Measurements from ENCODE around the gene OGFR. TPM values are rescaled to one million over a fixed set of nuclear protein-coding genes. Genes with fewer than 3 reads are reported as not detected.

The OGFR gene
- total RNA-seq, 1 donor from 2014 or later: 54.3 TPM

DNA sequence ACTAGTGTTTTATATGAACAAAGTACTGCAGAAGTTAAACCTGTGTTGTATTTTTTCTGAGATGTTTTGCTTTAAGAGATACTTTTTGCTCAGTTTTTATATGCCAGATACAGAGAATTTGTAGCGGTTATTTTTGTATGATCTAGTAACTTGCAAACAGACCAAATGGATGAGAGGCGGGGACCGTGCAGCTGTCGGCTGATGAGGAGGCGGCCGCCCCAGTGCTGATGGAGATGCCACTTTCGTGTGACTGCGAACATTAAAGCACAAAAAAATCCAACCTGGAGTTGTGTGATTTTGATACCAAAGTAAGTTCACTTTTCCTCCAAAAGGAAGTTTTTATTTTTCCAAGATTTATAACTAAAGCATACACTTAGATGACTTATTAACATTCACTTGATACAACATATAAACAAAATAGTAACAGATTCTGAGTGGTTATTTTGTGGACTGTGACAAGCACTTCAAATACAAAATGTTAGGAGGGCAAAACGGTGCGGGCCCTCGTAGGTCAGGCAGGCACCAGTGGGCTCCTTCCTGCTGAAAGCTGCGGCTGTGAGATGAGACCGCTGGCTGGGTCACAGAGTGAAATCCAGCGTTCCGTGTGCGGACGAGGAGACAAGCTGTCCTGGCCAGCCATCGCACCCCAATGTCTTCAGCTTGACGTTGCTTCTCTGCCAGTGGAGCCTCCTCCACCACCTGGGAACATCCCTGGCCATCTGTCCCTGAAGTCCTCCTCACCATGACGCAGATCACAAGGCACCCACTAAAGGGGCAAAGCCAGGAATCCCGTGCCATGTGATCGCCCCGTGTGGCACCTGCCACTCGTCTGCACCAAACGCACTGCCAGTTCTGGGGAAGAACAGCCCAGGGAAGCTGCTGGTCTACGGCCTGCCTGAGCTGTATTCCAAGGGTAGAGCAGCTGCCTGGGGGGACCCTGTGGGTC, 4.0 kb upstream of the OGFR start:
- no peak for DNase-seq (ENCODE audit: low spot score)
- Mint-ChIP-seq H3K4me1 (ENCODE audit: low read depth) (peaks cover 16% of the 10 kb centered on the region), H3K27me3 (ENCODE audit: low read depth) (no peaks in the 10 kb centered on the region), H3K4me3 (ENCODE audit: low read depth) (no peak overlapping the region), H3K36me3 (ENCODE audit: low read depth) (peaks cover 33% of the 10 kb centered on the region), H3K9me3 (no peaks in the 10 kb centered on the region), H3K27ac (no peak overlapping the region)
- intact Hi-C loops (cut with micrococcal nuclease): no loop called here

GRCh38 chr20:62801284-62802010, 3.2 kb upstream of the OGFR start:
- Mint-ChIP-seq H3K27ac (no peak overlapping the region), H3K9me3 (no peaks in the 10 kb centered on the region), H3K36me3 (ENCODE audit: low read depth) (peaks cover 39% of the 10 kb centered on the region), H3K4me3 (ENCODE audit: low read depth) (no peak overlapping the region), H3K4me1 (ENCODE audit: low read depth) (peaks cover 18% of the 10 kb centered on the region), H3K27me3 (ENCODE audit: low read depth) (no peaks in the 10 kb centered on the region)
- no peak for DNase-seq (ENCODE audit: low spot score)
- intact Hi-C loops (cut with micrococcal nuclease): no loop called here

DNA sequence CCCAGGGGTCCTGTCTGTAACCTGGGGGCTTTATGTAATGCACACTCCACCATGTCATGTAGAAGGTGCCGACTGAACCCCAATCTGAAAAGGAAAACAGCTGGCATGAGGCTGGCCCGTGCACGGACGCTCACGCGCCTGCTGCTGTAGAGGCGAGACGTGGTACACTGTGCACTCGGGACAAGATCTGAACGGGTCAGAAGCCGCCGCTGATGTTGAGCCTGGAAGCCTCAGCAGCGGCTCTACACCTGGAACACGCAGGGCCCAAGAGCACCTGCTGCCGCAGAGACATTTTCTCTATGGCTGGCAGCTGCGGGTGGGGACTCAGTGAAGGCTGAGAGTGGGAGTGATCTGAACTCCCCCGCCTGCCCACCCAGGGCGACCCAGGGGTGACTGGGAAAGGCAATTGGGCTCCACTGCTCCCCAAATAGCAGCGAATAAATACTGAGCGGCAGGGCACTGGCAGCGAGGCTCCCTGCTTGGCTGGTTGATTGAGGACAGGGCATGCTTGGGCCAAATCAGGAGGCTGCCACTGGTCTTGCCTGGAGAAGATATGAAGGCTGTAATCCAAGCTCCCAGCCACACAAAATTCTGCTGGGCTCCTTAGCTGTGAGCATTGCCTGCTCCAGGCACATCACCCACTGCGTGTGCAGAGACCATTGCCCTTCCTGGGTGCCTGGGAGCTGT, 2.5 kb upstream of the OGFR start:
- peaks cover 21% of the 10 kb centered on the region for H3K4me1 Mint-ChIP-seq (ENCODE audit: low read depth)
- H3K4me3 Mint-ChIP-seq (ENCODE audit: low read depth): no peak overlapping the region
- intact Hi-C loops (cut with micrococcal nuclease): no loop called here
- no peak overlapping the region for H3K27ac Mint-ChIP-seq
- H3K36me3 Mint-ChIP-seq (ENCODE audit: low read depth): peaks cover 44% of the 10 kb centered on the region
- H3K9me3 Mint-ChIP-seq: no peaks in the 10 kb centered on the region
- no peak for DNase-seq (ENCODE audit: low spot score)
- no peaks in the 10 kb centered on the region for H3K27me3 Mint-ChIP-seq (ENCODE audit: low read depth)

DNA sequence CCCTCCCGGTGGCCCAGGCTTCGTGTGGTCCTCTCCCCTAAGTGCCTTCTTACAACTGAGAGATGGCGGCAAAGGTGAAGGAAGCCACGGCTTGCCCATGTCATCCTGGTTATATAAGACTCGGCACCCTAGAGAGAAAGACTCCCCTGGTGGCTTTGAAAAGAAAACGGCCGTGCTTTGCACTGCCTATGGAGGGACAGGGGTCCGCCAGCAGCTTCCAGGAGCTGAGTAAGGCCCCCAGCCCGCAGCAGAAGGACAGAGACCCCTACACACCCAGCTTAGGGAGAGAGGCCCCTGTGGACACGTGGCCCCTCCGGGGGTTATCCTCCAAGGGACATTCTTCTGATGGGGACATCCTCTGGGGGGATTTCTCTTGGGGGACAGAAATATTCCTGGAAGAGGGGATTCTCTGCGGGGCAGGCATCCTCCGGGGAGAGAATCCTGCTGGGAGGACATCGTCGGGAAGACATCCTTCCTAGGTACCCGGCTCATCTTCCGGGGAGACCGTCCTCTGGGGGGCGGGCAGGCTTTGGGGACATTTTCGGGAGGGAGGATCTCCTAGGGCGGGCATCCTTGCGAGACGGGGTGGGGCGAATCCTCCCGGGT, 511 bp upstream of the OGFR start:
- no peak for DNase-seq (ENCODE audit: low spot score)
- Mint-ChIP-seq H3K4me3 (ENCODE audit: low read depth) (peak overlapping the region; percentile 89), H3K4me1 (ENCODE audit: low read depth) (peaks cover 21% of the 10 kb centered on the region), H3K9me3 (no peaks in the 10 kb centered on the region), H3K36me3 (ENCODE audit: low read depth) (peaks cover 39% of the 10 kb centered on the region), H3K27me3 (ENCODE audit: low read depth) (no peaks in the 10 kb centered on the region), H3K27ac (peak overlapping the region; percentile 87)
- intact Hi-C loops (cut with micrococcal nuclease): loop anchor here (1.0 kb wide), 1 partner anchor 10 kb away; no protein-coding TSS in a partner anchor

DNA sequence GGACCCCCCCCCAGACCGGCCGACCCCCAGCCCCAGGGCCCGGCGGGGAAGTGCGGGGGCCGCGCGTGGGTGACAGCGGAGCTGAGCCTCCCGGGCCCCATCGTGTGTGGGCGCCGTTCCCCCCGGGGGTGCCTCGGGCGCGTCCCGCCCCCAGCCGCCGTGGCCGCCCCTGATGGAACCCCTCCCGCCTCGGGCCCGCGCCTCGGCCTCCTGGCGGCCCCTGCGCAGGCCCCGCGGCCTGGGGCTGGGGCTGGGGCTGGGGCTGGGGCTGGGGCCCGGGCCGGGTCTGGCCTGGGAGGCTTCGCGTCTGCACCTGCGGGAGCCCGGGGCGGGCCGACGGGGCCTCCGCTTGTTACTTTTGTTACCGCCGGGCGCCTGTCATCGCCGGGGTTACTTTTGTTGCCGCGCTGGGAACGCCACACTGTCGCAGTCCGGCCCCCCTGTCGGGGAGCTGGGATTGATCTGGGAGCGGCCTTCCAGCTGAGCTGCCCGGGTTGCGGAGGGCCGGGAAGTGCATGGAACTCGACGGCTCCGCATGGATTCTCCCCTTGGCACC, 598 bp downstream of the OGFR start:
- no peaks in the 10 kb centered on the region for H3K9me3 Mint-ChIP-seq
- H3K4me1 Mint-ChIP-seq (ENCODE audit: low read depth): peaks cover 21% of the 10 kb centered on the region
- H3K4me3 Mint-ChIP-seq (ENCODE audit: low read depth): peak overlapping the region; percentile 80
- peaks cover 38% of the 10 kb centered on the region for H3K36me3 Mint-ChIP-seq (ENCODE audit: low read depth)
- intact Hi-C loops (cut with micrococcal nuclease): loop anchor here (5.0 kb wide), 1 partner anchor 188 kb away; no protein-coding TSS in a partner anchor
- no peak for DNase-seq (ENCODE audit: low spot score)
- no peak overlapping the region for H3K27ac Mint-ChIP-seq
- H3K27me3 Mint-ChIP-seq (ENCODE audit: low read depth): no peaks in the 10 kb centered on the region

- DNase-seq (ENCODE audit: low spot score): no peak
- no peaks in the 10 kb centered on the region for H3K9me3 Mint-ChIP-seq
- no peak overlapping the region for H3K27ac Mint-ChIP-seq
- peak overlapping the region; percentile 80 for H3K4me3 Mint-ChIP-seq (ENCODE audit: low read depth)
- peaks cover 42% of the 10 kb centered on the region for H3K36me3 Mint-ChIP-seq (ENCODE audit: low read depth)
- intact Hi-C loops (cut with micrococcal nuclease): loop anchor here (5.0 kb wide), 1 partner anchor 189 kb away; no protein-coding TSS in a partner anchor
- H3K4me1 Mint-ChIP-seq (ENCODE audit: low read depth): peaks cover 21% of the 10 kb centered on the region
- no peaks in the 10 kb centered on the region for H3K27me3 Mint-ChIP-seq (ENCODE audit: low read depth)
Observed at GRCh38 chr20:62805711-62806382, 1.2 kb downstream of the OGFR start.

DNA sequence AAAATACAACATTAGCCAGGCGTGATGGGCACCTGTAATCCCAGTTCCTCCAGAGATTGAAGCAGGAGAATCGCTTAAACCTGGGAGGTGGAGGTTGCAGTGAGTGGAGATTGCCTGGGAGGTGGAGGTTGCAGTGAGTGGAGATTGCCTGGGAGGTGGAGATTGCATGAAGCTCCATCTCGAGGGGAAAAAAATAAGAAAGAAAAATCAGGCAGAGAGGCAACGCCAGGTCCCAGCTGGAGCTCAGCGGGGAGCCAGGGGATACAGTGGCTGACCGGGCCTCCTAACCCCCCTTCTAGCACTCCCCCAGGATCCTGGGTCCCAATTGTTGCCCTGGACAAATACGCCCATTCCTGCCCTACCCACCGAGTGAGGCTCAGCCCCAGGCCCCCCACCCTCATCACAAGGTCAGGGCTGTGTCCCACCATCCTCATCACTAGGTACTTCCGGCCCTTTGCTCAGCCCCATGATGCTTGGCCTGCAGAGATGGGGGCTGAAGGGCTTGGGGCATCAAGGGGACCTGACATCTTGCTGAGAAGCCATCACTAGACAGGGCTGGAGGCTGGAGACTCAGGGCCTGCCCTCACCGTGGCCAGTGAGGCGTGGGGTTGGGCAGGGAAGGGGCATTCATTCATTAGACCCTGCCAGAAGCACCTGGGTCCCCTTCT, 1.9 kb downstream of the OGFR start:
- peaks cover 21% of the 10 kb centered on the region for H3K4me1 Mint-ChIP-seq (ENCODE audit: low read depth)
- peak overlapping the region; percentile 38 for H3K27ac Mint-ChIP-seq
- H3K36me3 Mint-ChIP-seq (ENCODE audit: low read depth): peaks cover 43% of the 10 kb centered on the region
- H3K9me3 Mint-ChIP-seq: no peaks in the 10 kb centered on the region
- DNase-seq (ENCODE audit: low spot score): no peak
- H3K27me3 Mint-ChIP-seq (ENCODE audit: low read depth): no peaks in the 10 kb centered on the region
- H3K4me3 Mint-ChIP-seq (ENCODE audit: low read depth): peak overlapping the region; percentile 80
- intact Hi-C loops (cut with micrococcal nuclease): loop anchor here (5.0 kb wide), 1 partner anchor 189 kb away; no protein-coding TSS in a partner anchor

- H3K9me3 Mint-ChIP-seq: no peaks in the 10 kb centered on the region
- H3K36me3 Mint-ChIP-seq (ENCODE audit: low read depth): peaks cover 45% of the 10 kb centered on the region
- intact Hi-C loops (cut with micrococcal nuclease): loop anchor here (1.0 to 5.0 kb wide), 2 partner anchors 190 to 307 kb away; no protein-coding TSS in a partner anchor
- DNase-seq (ENCODE audit: low spot score): no peak
- H3K4me1 Mint-ChIP-seq (ENCODE audit: low read depth): peaks cover 21% of the 10 kb centered on the region
- H3K27ac Mint-ChIP-seq: no peak overlapping the region
- H3K4me3 Mint-ChIP-seq (ENCODE audit: low read depth): no peak overlapping the region
- no peaks in the 10 kb centered on the region for H3K27me3 Mint-ChIP-seq (ENCODE audit: low read depth)
Observed at GRCh38 chr20:62807444-62808210, 3.0 kb downstream of the OGFR start.

DNA sequence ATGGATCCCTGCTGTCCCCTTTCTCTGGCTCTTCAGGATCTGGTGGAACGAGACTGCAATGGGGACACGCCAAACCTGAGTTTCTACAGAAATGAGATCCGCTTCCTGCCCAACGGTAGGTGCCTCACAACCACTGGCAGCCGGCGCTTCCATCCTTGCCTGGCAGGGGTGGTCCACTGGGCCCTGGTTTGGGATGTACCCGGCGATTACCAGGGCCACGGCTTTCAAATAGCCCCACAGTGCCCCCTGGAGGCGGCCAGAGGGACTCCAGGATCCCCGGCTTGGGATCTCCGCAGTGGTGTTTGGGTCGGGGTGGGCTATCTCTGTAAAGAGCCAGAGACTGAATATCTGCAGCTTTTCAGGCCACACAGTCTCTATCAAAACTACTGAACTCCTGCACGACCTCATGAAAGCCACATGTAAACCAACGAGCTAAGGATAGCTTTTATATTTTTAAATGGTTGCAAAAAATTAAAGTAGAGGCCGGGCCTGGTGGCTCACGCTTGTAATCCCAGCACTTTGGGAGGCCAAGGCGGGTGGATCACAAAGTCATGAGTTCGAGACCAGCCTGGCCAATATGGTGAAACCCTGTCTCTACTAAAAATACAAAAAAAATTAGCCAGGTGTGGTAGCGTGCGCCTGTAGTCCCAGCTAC, 3.7 kb downstream of the OGFR start:
- Mint-ChIP-seq H3K9me3 (no peaks in the 10 kb centered on the region), H3K36me3 (ENCODE audit: low read depth) (peaks cover 45% of the 10 kb centered on the region), H3K27me3 (ENCODE audit: low read depth) (no peaks in the 10 kb centered on the region), H3K27ac (no peak overlapping the region), H3K4me1 (ENCODE audit: low read depth) (peaks cover 20% of the 10 kb centered on the region), H3K4me3 (ENCODE audit: low read depth) (peak overlapping the region; percentile 57)
- intact Hi-C loops (cut with micrococcal nuclease): loop anchor here (1.0 to 5.0 kb wide), 2 partner anchors 191 to 308 kb away; no protein-coding TSS in a partner anchor
- peak; percentile 62 for DNase-seq (ENCODE audit: low spot score)
